ENCODE results near the gene DUOX2. TPM values are rescaled to one million over a fixed set of nuclear protein-coding genes. Genes with fewer than 3 reads are reported as not detected.

Gene DUOX2
- total and polyA plus RNA-seq, 2 donors (not counting 1 experiment from before 2014, with no cell fraction given): 0.32 TPM; not detected in 1

DNA sequence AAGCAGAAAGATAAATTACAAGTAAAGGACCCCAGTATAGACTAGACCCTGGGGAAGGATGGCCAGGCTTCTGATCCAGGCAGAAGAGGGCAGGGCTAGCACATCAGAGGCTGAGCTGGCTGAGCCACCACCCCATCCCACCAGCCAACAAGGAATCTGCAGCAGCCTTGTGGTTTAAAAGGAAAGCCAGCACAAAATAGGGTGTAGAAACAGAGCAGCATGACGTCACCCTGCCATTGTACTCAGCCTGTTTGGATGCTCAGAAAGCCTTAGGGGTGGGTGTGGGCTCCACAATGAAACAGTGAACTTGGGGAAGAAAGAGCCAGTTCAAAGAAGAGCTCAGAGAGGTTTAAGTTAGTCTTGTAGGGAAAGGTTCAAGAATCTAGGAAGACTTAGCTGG lies 44.0 kb upstream of the DUOX2 start:
- no peaks in the 10 kb centered on the region for H3K36me3 ChIP-seq (replicated peaks in 1 of 2; ENCODE audit: control extremely low read depth in 1 of 2, control insufficient read depth in 1 of 2, extremely low read depth in 1 of 2, insufficient read depth in 2 of 2, low read length in 1 of 2)
- CTCF ChIA-PET: interaction anchor here (0.8 to 1.1 kb wide), 3 partner anchors 40 to 456 kb away, joined by 3 to 4 read pairs (median 3); no protein-coding TSS in a partner anchor
- WGBS (ENCODE audit: insufficient coverage): 90% methylated on average over 1 of the region's 1 CpG
- H3K79me2 ChIP-seq (ENCODE audit: control insufficient read depth, insufficient read depth, low read length): peaks cover 22% of the 10 kb centered on the region
- H3K4me3 ChIP-seq (ENCODE audit: control extremely low read depth in 1 of 5, extremely low read depth in 1 of 5, insufficient read depth in 1 of 5, low read depth in 2 of 5, low read length in 4 of 5): no peak overlapping the region
- intact Hi-C loops (cut with micrococcal nuclease): no loop called here
- TF ChIP-seq, protein P1, sequence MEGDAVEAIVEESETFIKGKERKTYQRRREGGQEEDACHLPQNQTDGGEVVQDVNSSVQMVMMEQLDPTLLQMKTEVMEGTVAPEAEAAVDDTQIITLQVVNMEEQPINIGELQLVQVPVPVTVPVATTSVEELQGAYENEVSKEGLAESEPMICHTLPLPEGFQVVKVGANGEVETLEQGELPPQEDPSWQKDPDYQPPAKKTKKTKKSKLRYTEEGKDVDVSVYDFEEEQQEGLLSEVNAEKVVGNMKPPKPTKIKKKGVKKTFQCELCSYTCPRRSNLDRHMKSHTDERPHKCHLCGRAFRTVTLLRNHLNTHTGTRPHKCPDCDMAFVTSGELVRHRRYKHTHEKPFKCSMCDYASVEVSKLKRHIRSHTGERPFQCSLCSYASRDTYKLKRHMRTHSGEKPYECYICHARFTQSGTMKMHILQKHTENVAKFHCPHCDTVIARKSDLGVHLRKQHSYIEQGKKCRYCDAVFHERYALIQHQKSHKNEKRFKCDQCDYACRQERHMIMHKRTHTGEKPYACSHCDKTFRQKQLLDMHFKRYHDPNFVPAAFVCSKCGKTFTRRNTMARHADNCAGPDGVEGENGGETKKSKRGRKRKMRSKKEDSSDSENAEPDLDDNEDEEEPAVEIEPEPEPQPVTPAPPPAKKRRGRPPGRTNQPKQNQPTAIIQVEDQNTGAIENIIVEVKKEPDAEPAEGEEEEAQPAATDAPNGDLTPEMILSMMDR (IDR thresholded peaks at IDR 0.05): no peak
- TF ChIP-seq EZH2 (IDR thresholded peaks at IDR 0.05; ENCODE audit: borderline replicate concordance, insufficient read depth, low read depth, low read length, poor library complexity, severe bottlenecking): no peak
- no peak overlapping the region for H2AFZ ChIP-seq (ENCODE audit: insufficient read depth, low read depth, low read length, poor library complexity, severe bottlenecking)
- DNase-seq: no peak
- Mint-ChIP-seq H3K4me1 (peaks cover 1% of the 10 kb centered on the region), H3K27ac (no peak overlapping the region), H3K4me3 (no peak overlapping the region), H3K27me3 (no peaks in the 10 kb centered on the region), H3K9me3 (ENCODE audit: insufficient read depth) (no peaks in the 10 kb centered on the region)
- no peak overlapping the region for H3K4me2 ChIP-seq (replicated peaks; ENCODE audit: low read depth, low read length, poor library complexity, severe bottlenecking)
- peaks cover 0 to 5% of the 10 kb centered on the region in 2 donors for H3K4me1 ChIP-seq (ENCODE audit: control insufficient read depth in 2 of 2, insufficient read depth in 2 of 2, low read length in 2 of 2)
- H3K27me3 ChIP-seq (replicated peaks in 1 of 4; ENCODE audit: control extremely low read depth in 1 of 4, control insufficient read depth in 3 of 4, insufficient read depth in 4 of 4, low read length in 3 of 4): no peaks in the 10 kb centered on the region
- no peak overlapping the region for H3K27ac ChIP-seq (ENCODE audit: low read length in 2 of 2)
- POLR2A ChIA-PET: no interaction called here
- H3K9ac ChIP-seq (ENCODE audit: low read length): no peak overlapping the region
- no peaks in the 10 kb centered on the region for H3K9me3 ChIP-seq (ENCODE audit: control extremely low read depth in 1 of 3, control insufficient read depth in 2 of 3, insufficient read depth in 1 of 3, low read length in 2 of 3)
- ATAC-seq (ENCODE audit: low read depth): no peak
- H4K20me1 ChIP-seq (ENCODE audit: control insufficient read depth, insufficient read depth, low read length, poor library complexity, severe bottlenecking): peaks cover 14% of the 10 kb centered on the region

DNA sequence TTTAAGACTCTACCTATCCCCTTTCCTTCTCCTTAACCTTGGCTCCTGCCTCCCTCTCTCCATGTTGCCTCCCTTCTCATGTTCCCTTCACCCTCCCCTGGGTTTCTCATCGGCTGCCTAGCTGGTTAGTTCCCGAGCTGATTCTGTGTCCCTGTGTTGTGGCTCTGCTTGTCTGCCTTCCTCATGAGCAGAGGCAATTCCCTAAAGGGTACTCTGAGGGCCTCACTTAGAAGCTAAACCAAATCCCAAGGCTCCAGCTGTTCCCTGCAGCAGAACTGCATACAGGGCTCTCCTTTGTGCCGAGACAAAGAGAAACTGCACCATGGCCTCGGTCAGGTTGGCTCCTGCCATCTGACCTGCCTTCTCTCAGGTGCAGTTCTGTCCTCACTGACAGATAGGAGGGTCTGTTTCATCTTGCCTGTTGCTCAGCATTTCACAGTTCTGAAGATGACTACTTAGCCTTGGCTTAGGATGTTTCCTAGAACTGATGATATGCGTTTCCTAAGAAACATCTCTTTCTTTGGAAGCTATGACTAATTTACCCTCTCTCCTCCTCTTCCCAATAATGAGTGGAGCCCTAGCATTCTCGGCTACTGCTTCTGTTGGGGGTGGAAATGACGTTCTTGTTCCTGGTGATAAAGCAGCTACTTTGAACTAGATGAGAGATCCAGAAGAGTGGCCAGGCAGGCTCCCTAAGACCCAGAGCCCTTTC lies 42.9 kb upstream of the DUOX2 start:
- H3K27me3 ChIP-seq (replicated peaks in 1 of 4; ENCODE audit: control extremely low read depth in 1 of 4, control insufficient read depth in 3 of 4, insufficient read depth in 4 of 4, low read length in 3 of 4): no peaks in the 10 kb centered on the region
- H3K4me3 ChIP-seq (ENCODE audit: control extremely low read depth in 1 of 5, extremely low read depth in 1 of 5, insufficient read depth in 1 of 5, low read depth in 2 of 5, low read length in 4 of 5): no peak overlapping the region
- Mint-ChIP-seq H3K27me3 (no peaks in the 10 kb centered on the region), H3K27ac (no peak overlapping the region), H3K9me3 (ENCODE audit: insufficient read depth) (no peaks in the 10 kb centered on the region), H3K4me3 (no peak overlapping the region), H3K4me1 (no peaks in the 10 kb centered on the region)
- no peak for DNase-seq
- ChIA-PET POLR2A (no interaction called here), CTCF (interaction anchor here (0.8 to 1.3 kb wide), 3 partner anchors 11 to 111 kb away, joined by 3 to 4 read pairs (median 3); no protein-coding TSS in a partner anchor)
- peaks cover 3% of the 10 kb centered on the region for H4K20me1 ChIP-seq (ENCODE audit: control insufficient read depth, insufficient read depth, low read length, poor library complexity, severe bottlenecking)
- TF ChIP-seq EZH2 (IDR thresholded peaks at IDR 0.05; ENCODE audit: borderline replicate concordance, insufficient read depth, low read depth, low read length, poor library complexity, severe bottlenecking): no peak
- TF ChIP-seq, protein P1 (IDR thresholded peaks at IDR 0.05): no peak
- intact Hi-C loops (cut with micrococcal nuclease): no loop called here
- H3K9me3 ChIP-seq (ENCODE audit: control extremely low read depth in 1 of 3, control insufficient read depth in 2 of 3, insufficient read depth in 1 of 3, low read length in 2 of 3): no peaks in the 10 kb centered on the region
- H3K36me3 ChIP-seq (replicated peaks in 1 of 2; ENCODE audit: control extremely low read depth in 1 of 2, control insufficient read depth in 1 of 2, extremely low read depth in 1 of 2, insufficient read depth in 2 of 2, low read length in 1 of 2): no peaks in the 10 kb centered on the region
- no peak overlapping the region for H3K9ac ChIP-seq (ENCODE audit: low read length)
- ATAC-seq (ENCODE audit: low read depth): no peak
- H3K4me1 ChIP-seq (ENCODE audit: control insufficient read depth in 2 of 2, insufficient read depth in 2 of 2, low read length in 2 of 2): no peaks in the 10 kb centered on the region
- no peak overlapping the region for H3K4me2 ChIP-seq (replicated peaks; ENCODE audit: low read depth, low read length, poor library complexity, severe bottlenecking)
- 86% methylated on average over 6 of the region's 7 CpGs for WGBS (ENCODE audit: insufficient coverage)
- H3K27ac ChIP-seq (ENCODE audit: low read length in 2 of 2): no peak overlapping the region
- peaks cover 11% of the 10 kb centered on the region for H3K79me2 ChIP-seq (ENCODE audit: control insufficient read depth, insufficient read depth, low read length)
- H2AFZ ChIP-seq (ENCODE audit: insufficient read depth, low read depth, low read length, poor library complexity, severe bottlenecking): no peak overlapping the region

Measured in B cell (primary cell).